Lower leg skin (tissue), 3 donors: ENCODE results near the gene SLC2A8.

Experiments used
- CTCF ChIP-seq, 3 donors: fragments of 450-650 bp; IDR thresholded peaks; one replicate each; pipeline ENCODE4 v1.5.1; 2016; ENCODE audit warnings: antibody characterized with exemption in 3 of 3, mild to moderate bottlenecking in 3 of 3, moderate library complexity in 2 of 3
- POLR2A ChIP-seq, 2 donors: fragments of 450-650 bp; IDR thresholded peaks; one replicate each; pipeline ENCODE4 v1.6.1; 2016 to 2017; ENCODE audit warnings: antibody characterized with exemption in 2 of 2, mild to moderate bottlenecking in 1 of 2, moderate library complexity in 1 of 2

- TF ChIP-seq CTCF (IDR thresholded peaks at IDR 0.05) (no peak), POLR2A (IDR thresholded peaks at IDR 0.05) (no peak)
Observed at GRCh38 chr9:127419348-127419747, 22.4 kb downstream of the SLC2A8 start.
